Esophagus squamous epithelium (tissue), 5 donors: ENCODE data around the gene KCNJ6. TPM values are rescaled to one million over a fixed set of nuclear protein-coding genes. Genes with fewer than 3 reads are reported as not detected.

Experiments
- DNase-seq: peaks from one replicate; lab custom pipeline; 2025; lab: John Stamatoyannopoulos, UW
- H3K27ac ChIP-seq, 4 donors: fragments of 200-600 bp; sonication (generic); one replicate each; pipeline ENCODE4 v1.5.1; 2016 to 2019; ENCODE audit warnings: mild to moderate bottlenecking in 1 of 4
- H3K27me3 ChIP-seq, 4 donors: fragments of 200-600 bp; sonication (generic); 1 replicate in 3 of 4; 2 replicates in 1 of 4; pipeline versions ENCODE4 v1.5.1 to v1.6.0; 2017 to 2021; ENCODE audit warnings: antibody characterized with exemption in 1 of 4
- H3K36me3 ChIP-seq, 3 donors: fragments of 200-600 bp; sonication (generic); one replicate each; pipeline ENCODE4 v1.5.1; 2016 to 2019
- H3K4me1 ChIP-seq, 3 donors: fragments of 200-600 bp; sonication (generic); one replicate each; pipeline ENCODE4 v1.5.1; 2017 to 2019
- H3K4me3 ChIP-seq, 4 donors: fragments of 200-600 bp; sonication (generic); 1 replicate in 3 of 4; 2 replicates in 1 of 4; pipeline ENCODE4 v1.5.1; 2016 to 2019; ENCODE audit warnings: mild to moderate bottlenecking in 2 of 4, moderate library complexity in 1 of 4
- H3K9me3 ChIP-seq, 3 donors: fragments of 200-600 bp; sonication (generic); one replicate each; pipeline ENCODE4 v1.5.1; 2016 to 2019
- CTCF ChIP-seq, 6 experiments: fragments of 450-650 bp in 4 of 6; fragments of 200-600 bp in 2 of 6; sonication (generic) in 2 of 6; IDR thresholded peaks; one replicate each; pipeline ENCODE4 v1.5.1; 2016 to 2019; ENCODE audit warnings: antibody characterized with exemption in 6 of 6, mild to moderate bottlenecking in 4 of 6, moderate library complexity in 4 of 6
- POLR2A ChIP-seq, 4 donors: fragments of 450-650 bp; IDR thresholded peaks; one replicate each; pipeline ENCODE4 v1.6.1; 2017; ENCODE audit warnings: antibody characterized with exemption in 4 of 4, mild to moderate bottlenecking in 4 of 4, moderate library complexity in 3 of 4
- whole genome bisulfite sequencing, 2 donors: methylation state at CpG; one replicate each; pipeline ENCODE4 v1.1.5; 2018; 5-methylcytosine and 5-hydroxymethylcytosine counted together
- intact Hi-C: fragments of 100-400 bp; cut with DNase I; formaldehyde crosslinking; loops from one replicate; pipeline ENCODE4 v1.15.0; 2022
- total RNA-seq, 4 donors: library from RNA; depleted of rRNA; stranded (reverse); fragments of >200 nt; gene quantifications; one replicate each; pipeline ENCODE4 v1.1.0, GENCODE V29; 2016
- donor health status: DM: yes; HTN: yes; CAD: no.

Gene KCNJ6
- total RNA-seq, 4 donors from 2014 or later = not detected

- intact Hi-C loops = loop anchor here (10.0 kb wide), 1 partner anchor 203 kb away; no protein-coding TSS in a partner anchor
- H3K4me3 ChIP-seq = no peak overlapping the region
- H3K9me3 ChIP-seq = no peaks in the 10 kb centered on the region
- no peak overlapping the region for H3K27ac ChIP-seq
- no peak for TF ChIP-seq CTCF (IDR thresholded peaks at IDR 0.05)
- TF ChIP-seq POLR2A (IDR thresholded peaks at IDR 0.05) = no peak
- no peaks in the 10 kb centered on the region for H3K36me3 ChIP-seq
- H3K4me1 ChIP-seq = peaks cover 9 to 18% (median 14%) of the 10 kb centered on the region in 3 donors
- 49 to 59% methylated on average over 4 of the region's 4 CpGs for WGBS, 2 donors
- H3K27me3 ChIP-seq = peaks cover 4 to 93% (median 26%) of the 10 kb centered on the region in 4 donors
- DNase-seq = no peak
These were observed 1.4 kb upstream of the KCNJ6 start for GRCh38 chr21:37917612-37918011.

GRCh38 chr21:37915941-37916309 is 332 bp downstream of the KCNJ6 start:
- DNase-seq = no peak
- WGBS, 2 donors = 0 to 4% methylated on average over 13 to 15 of the region's 26 CpGs
- intact Hi-C loops = loop anchor here (10.0 kb wide), 1 partner anchor 201 kb away; no protein-coding TSS in a partner anchor
- Histone ChIP-seq H3K9me3 (no peaks in the 10 kb centered on the region), H3K4me1 (peaks cover 9 to 18% (median 14%) of the 10 kb centered on the region in 3 donors), H3K36me3 (no peaks in the 10 kb centered on the region), H3K27me3 (peaks cover 4 to 95% (median 26%) of the 10 kb centered on the region in 4 donors), H3K4me3 (peak overlapping the region in 3 of 4 donors; percentile 5 to 49 (median 33)), H3K27ac (no peak overlapping the region)
- no peak for TF ChIP-seq CTCF (IDR thresholded peaks at IDR 0.05)
- no peak for TF ChIP-seq POLR2A (IDR thresholded peaks at IDR 0.05)

- no peak for TF ChIP-seq CTCF (IDR thresholded peaks at IDR 0.05)
- TF ChIP-seq POLR2A (IDR thresholded peaks at IDR 0.05) = no peak
- Histone ChIP-seq H3K4me1 (peaks cover 9 to 18% (median 14%) of the 10 kb centered on the region in 3 donors), H3K27me3 (peaks cover 4 to 95% (median 26%) of the 10 kb centered on the region in 4 donors), H3K36me3 (no peaks in the 10 kb centered on the region), H3K9me3 (no peaks in the 10 kb centered on the region), H3K27ac (no peak overlapping the region), H3K4me3 (peak overlapping the region in 3 of 4 donors; percentile 5 to 49 (median 33))
- 10 to 17% methylated on average over 17 to 20 of the region's 28 CpGs for WGBS, 2 donors
- intact Hi-C loops = loop anchor here (10.0 kb wide), 1 partner anchor 201 kb away; no protein-coding TSS in a partner anchor
- no peak for DNase-seq
These were observed 753 bp downstream of the KCNJ6 start for GRCh38 chr21:37915497-37915911.

- intact Hi-C loops = loop anchor here (10.0 kb wide), 1 partner anchor 198 kb away; no protein-coding TSS in a partner anchor
- Histone ChIP-seq H3K27ac (no peak overlapping the region), H3K9me3 (no peaks in the 10 kb centered on the region), H3K27me3 (peaks cover 4 to 78% (median 26%) of the 10 kb centered on the region in 4 donors), H3K4me1 (peaks cover 9 to 18% (median 14%) of the 10 kb centered on the region in 3 donors), H3K36me3 (no peaks in the 10 kb centered on the region), H3K4me3 (no peak overlapping the region)
- TF ChIP-seq CTCF (IDR thresholded peaks at IDR 0.05) = no peak
- TF ChIP-seq POLR2A (IDR thresholded peaks at IDR 0.05) = no peak
- DNase-seq = no peak
These were observed 3.6 kb downstream of the KCNJ6 start for GRCh38 chr21:37912616-37913015.

- H3K4me3 ChIP-seq = no peak overlapping the region
- 83 to 88% methylated on average over 6 of the region's 6 CpGs for WGBS, 2 donors
- peaks cover 2 to 68% (median 6%) of the 10 kb centered on the region in 4 donors for H3K27me3 ChIP-seq
- intact Hi-C loops = loop anchor here (10.0 kb wide), 1 partner anchor 195 kb away; no protein-coding TSS in a partner anchor
- DNase-seq = no peak
- no peaks in the 10 kb centered on the region for H3K36me3 ChIP-seq
- H3K9me3 ChIP-seq = no peaks in the 10 kb centered on the region
- TF ChIP-seq CTCF (IDR thresholded peaks at IDR 0.05) (no peak), POLR2A (IDR thresholded peaks at IDR 0.05) (no peak)
- no peak overlapping the region for H3K27ac ChIP-seq
- H3K4me1 ChIP-seq = no peaks in the 10 kb centered on the region
These were observed 6.3 kb downstream of the KCNJ6 start for GRCh38 chr21:37909936-37910335.
